HFF-Myc (cell line): ENCODE results near the gene UNC80.

Experiments
- DNase-seq: peaks from one replicate; pipeline ENCODE4 v3.0.0-alpha.2; 2011; ENCODE audit warnings: low read depth; ENCODE audit errors: extremely low read depth
- H3K4me3 ChIP-seq: replicated peaks from 2 replicates; pipeline ENCODE4 v1.5.1; 2011; ENCODE audit warnings: low read depth, mild to moderate bottlenecking, control low read depth, low read length
- CTCF ChIP-seq: IDR thresholded peaks from 2 replicates; pipeline ENCODE4 v1.5.1; 2012; ENCODE audit warnings: mild to moderate bottlenecking, low read depth, low read length, control low read depth; ENCODE audit errors: missing control alignments

UNC80 gene

DNA sequence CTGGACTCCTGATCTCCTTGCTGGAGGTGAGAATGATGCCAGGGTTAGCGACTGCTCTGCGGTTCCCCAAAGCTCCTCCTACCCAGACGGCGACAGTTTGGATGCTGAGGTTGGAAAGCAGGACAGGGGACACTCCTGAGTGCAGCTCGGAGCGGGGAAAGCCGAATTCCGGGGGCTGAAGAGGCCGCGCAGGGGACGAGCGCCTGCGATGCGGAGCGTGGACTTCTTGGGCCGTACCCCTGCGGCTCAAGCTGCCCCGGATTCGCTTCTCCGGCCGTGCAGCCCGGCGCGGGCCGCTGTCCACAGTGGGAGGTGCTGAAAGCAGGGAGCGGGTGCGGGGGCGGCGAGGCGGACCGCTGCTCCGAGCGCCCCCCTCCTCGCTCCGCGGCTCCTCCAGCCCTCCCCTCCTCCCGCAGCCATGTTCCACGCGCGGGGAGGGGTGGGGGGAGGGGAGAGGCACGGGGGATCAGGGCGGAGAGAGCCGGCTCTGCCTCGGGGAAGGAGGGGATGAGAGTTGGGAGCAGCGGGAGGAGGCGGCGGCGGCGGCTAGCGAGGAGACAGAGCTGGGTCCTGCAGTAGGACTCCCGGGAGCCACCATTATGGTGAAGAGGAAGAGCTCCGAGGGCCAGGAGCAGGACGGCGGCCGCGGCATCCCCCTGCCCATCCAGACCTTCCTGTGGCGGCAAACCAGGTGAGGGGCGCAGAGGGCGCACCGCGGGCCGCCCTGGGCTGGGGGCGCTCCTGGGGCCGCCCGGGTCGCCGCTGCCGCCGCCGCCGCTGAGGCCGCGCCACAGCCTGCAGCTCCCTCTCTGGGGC is at the start of gene UNC80:
UNC80 (plus strand) TSS at position 359 of the 816 bp plus-strand sequence; CDS start at position 600, 241 bp downstream.
- TF ChIP-seq CTCF = no peak
- H3K4me3 ChIP-seq = no peak within 1 kb of the TSS
- DNase-seq = no peak

- no peak for TF ChIP-seq CTCF
- DNase-seq = no peak
- H3K4me3 ChIP-seq = no peak overlapping the region
Observed at GRCh38 chr2:209726311-209726710, 45.3 kb upstream of the UNC80 start.

DNA sequence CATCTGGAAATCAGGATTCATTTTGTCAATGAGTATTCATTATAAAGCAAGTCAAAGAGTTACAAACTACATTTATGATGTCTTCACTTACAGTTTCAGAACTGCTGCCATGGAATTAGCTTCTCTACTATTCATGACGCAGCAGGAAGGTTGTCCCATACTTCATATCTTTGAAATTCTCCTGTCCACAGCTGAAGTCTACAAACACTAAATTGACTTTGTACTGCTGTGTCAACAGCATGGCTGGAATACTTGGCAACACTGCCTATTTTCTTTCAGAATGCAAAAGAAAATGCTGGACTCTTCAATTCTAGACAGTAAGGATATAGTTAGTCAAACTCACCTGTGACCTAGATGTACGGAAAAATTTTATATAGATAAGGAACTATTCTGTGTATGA is 44.6 kb upstream of the UNC80 start:
- no peak for TF ChIP-seq CTCF
- no peak for DNase-seq

GRCh38 chr2:209734805-209735204 is 36.8 kb upstream of the UNC80 start:
- no peak for TF ChIP-seq CTCF
- no peak for DNase-seq
- no peak overlapping the region for H3K4me3 ChIP-seq

More for the DNA sequence above, 44.6 kb upstream of the UNC80 start:
- no peak overlapping the region for H3K4me3 ChIP-seq

DNA sequence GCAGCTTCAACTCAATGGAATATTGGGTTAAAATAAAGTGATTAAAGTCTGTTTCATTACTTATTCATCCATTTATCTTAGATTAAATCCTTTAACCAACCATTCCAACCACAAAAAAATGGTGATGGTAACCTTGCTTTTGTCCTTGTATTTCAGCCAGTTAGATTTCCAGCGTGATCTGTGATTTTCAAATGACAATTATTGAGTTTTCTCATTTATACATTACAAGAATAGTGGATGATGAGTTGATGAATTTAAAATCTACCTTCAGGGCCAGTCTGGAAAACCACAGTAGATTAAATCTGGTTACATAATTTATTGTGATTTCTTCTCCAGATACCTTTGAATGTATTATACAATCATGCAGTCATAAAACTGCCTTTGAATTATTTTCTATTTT is 29.7 kb upstream of the UNC80 start:
- no peak for TF ChIP-seq CTCF
- no peak for DNase-seq
- H3K4me3 ChIP-seq = no peak overlapping the region

DNA sequence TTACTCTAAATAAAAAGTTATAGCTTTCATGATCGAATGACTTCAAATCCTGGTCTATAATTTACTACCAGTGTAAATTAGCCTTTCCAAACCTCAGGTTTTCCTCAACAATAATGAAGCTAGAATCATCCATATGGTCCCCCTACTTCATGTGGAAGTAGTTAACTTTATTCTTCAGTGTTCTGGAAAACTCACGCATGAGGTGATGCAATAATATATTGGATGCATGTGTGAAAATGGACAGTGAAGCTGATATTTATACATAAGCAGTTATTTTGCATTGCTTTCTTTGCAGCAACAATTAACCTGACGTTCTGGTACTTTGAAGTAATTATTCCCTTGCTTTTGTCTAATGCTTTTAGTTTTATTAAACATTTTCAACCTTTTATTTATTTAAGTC is 18.6 kb upstream of the UNC80 start:
- DNase-seq = no peak
- TF ChIP-seq CTCF = no peak
- H3K4me3 ChIP-seq = no peak overlapping the region
